ENCODE measurements around the gene ASPSCR1. TPM values are rescaled to one million over a fixed set of nuclear protein-coding genes. Genes with fewer than 3 reads are reported as not detected.

ASPSCR1 gene
- total RNA-seq, 4 donors from 2014 or later: 17.9 to 25.6 (median 21.6) TPM

GRCh38 chr17:82049521-82049971, 72.1 kb downstream of the ASPSCR1 start:
- no peaks in the 10 kb centered on the region for H3K27me3 ChIP-seq
- H3K27ac ChIP-seq: no peak overlapping the region
- H3K9me3 ChIP-seq: no peaks in the 10 kb centered on the region
- WGBS: 95% methylated on average over 4 of the region's 16 CpGs
- DNase-seq (ENCODE audit: low spot score in 2 of 2): no peak
- no peak for TF ChIP-seq POLR2AphosphoS5 (IDR thresholded peaks at IDR 0.05)
- TF ChIP-seq CTCF (IDR thresholded peaks at IDR 0.05): no peak
- no peak for TF ChIP-seq EP300 (IDR thresholded peaks at IDR 0.05)
- no peak for TF ChIP-seq POLR2A (IDR thresholded peaks at IDR 0.05)
- peaks cover 39% of the 10 kb centered on the region for H3K36me3 ChIP-seq
- peaks cover 38% of the 10 kb centered on the region for H3K4me1 ChIP-seq
- no peak overlapping the region for H3K4me3 ChIP-seq

GRCh38 chr17:82050152-82050760, 72.8 kb downstream of the ASPSCR1 start:
- peaks cover 41% of the 10 kb centered on the region for H3K4me1 ChIP-seq
- H3K9me3 ChIP-seq: no peaks in the 10 kb centered on the region
- TF ChIP-seq EP300 (IDR thresholded peaks at IDR 0.05) (no peak), POLR2A (IDR thresholded peaks at IDR 0.05) (no peak), CTCF (IDR thresholded peaks at IDR 0.05) (no peak), POLR2AphosphoS5 (IDR thresholded peaks at IDR 0.05) (no peak)
- no peak overlapping the region for H3K27ac ChIP-seq
- H3K36me3 ChIP-seq: peaks cover 46% of the 10 kb centered on the region
- peak overlapping the region; percentile 85 for H3K4me3 ChIP-seq
- no peak for DNase-seq (ENCODE audit: low spot score in 2 of 2)
- WGBS: 86% methylated on average over 20 of the region's 28 CpGs
- H3K27me3 ChIP-seq: no peaks in the 10 kb centered on the region

GRCh38 chr17:82050761-82051641, 73.6 kb downstream of the ASPSCR1 start:
- H3K27me3 ChIP-seq: no peaks in the 10 kb centered on the region
- DNase-seq (ENCODE audit: low spot score in 2 of 2): no peak
- TF ChIP-seq CTCF (IDR thresholded peaks at IDR 0.05): no peak
- TF ChIP-seq POLR2A (IDR thresholded peaks at IDR 0.05): no peak
- TF ChIP-seq EP300 (IDR thresholded peaks at IDR 0.05): no peak
- TF ChIP-seq POLR2AphosphoS5 (IDR thresholded peaks at IDR 0.05): no peak
- 55% methylated on average over 8 of the region's 79 CpGs for WGBS
- no peaks in the 10 kb centered on the region for H3K9me3 ChIP-seq
- peak overlapping the region; percentile 85 for H3K4me3 ChIP-seq
- H3K36me3 ChIP-seq: peaks cover 54% of the 10 kb centered on the region
- peaks cover 42% of the 10 kb centered on the region for H3K4me1 ChIP-seq
- H3K27ac ChIP-seq: peak overlapping the region; percentile 77

- no peak for DNase-seq (ENCODE audit: low spot score in 2 of 2)
- Histone ChIP-seq H3K9me3 (no peaks in the 10 kb centered on the region), H3K36me3 (peaks cover 62% of the 10 kb centered on the region), H3K27ac (peak within 1 kb of the TSS; percentile 77), H3K4me1 (peaks cover 42% of the 10 kb centered on the region), H3K4me3 (peak within 1 kb of the TSS; percentile 85), H3K27me3 (no peaks in the 10 kb centered on the region)
- 2% methylated on average over 26 of the region's 94 CpGs for WGBS
- TF ChIP-seq POLR2A (IDR thresholded peaks at IDR 0.05): no peak
Measured at GRCh38 chr17:82051776-82052637, 74.6 kb downstream of the ASPSCR1 start, which contains the start of the genes GPS1 and RFNG. Gene GPS1 (plus strand): TSS chr17:82051898. CDS start chr17:82051932, 34 bp downstream. Gene RFNG (minus strand): TSS chr17:82051811. CDS start chr17:82051766, 45 bp downstream.

- H3K27me3 ChIP-seq: no peaks in the 10 kb centered on the region
- peak overlapping the region; percentile 85 for H3K4me3 ChIP-seq
- H3K36me3 ChIP-seq: peaks cover 62% of the 10 kb centered on the region
- 57% methylated on average over 3 of the region's 19 CpGs for WGBS
- no peaks in the 10 kb centered on the region for H3K9me3 ChIP-seq
- TF ChIP-seq CTCF (IDR thresholded peaks at IDR 0.05) (no peak), EP300 (IDR thresholded peaks at IDR 0.05) (no peak), POLR2A (IDR thresholded peaks at IDR 0.05) (no peak), POLR2AphosphoS5 (IDR thresholded peaks at IDR 0.05) (no peak)
- no peak overlapping the region for H3K27ac ChIP-seq
- peaks cover 42% of the 10 kb centered on the region for H3K4me1 ChIP-seq
- DNase-seq (ENCODE audit: low spot score in 2 of 2): no peak
Measured at GRCh38 chr17:82052638-82053059, 75.2 kb downstream of the ASPSCR1 start.
